Measurements from ENCODE around the gene BUD13.
A peak's percentile ranks its signal among the peaks of the same experiment; 100 is the strongest.
"Not testable (repeated sequence)": the region's sequence is repeated elsewhere in the genome, so short reads cannot be mapped to it uniquely, and the experiment has no call there.

The BUD13 gene

DNA sequence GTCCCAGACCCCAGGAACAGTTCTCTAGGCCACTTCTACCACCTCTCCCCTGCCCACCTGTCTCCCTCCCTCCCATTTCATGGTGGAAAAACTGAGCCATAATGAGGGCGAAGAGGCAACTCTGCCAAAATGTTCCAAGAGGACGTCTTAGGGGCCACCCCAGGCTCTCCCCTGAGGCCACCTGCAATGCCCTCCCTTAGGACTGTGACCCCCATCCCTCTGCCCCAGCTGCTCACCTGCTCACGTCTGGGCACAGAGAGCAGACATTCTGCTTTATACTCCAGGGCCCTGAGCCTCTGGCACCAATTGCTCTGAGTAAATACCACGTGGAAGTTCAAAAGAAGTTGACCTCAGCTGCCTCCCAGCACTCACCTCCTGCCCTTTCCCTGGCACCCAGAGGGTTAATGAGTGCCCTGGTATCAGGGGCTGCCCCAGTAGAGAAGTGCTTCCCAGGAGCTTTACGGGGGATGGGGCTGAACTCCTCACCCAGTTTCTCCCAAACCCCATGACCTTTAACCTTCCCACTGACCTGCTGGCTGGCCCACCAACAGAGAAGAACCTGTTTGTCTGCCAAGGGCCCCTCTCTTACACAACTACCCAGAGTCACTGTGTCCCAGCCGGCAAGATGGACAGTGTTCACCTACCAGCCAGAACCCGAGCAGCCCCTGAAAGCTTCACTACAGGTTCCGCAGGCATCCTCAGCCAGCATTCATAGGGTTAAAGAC is 19.5 kb upstream of the BUD13 start:
- no peak for DNase-seq

DNA sequence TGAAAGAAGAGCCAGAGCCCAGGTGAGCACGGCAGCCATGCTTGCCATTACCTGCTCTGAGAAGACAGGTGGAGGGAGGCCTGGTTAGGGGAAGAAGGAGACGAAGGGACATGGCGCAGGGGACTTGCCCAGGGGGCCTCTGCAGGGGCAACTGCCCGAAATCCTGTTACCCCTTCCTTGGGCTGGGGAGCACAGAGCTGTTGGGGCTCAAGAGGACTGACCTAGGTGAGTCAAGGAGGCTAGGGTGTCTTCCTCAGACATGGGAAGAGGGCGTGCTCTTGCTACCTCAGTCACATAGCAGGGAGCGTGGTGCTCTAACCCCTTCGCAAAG is 19.0 kb upstream of the BUD13 start, which contains the start of gene APOA5:
Gene APOA5 (minus strand): TSS at position 67 of the 331 bp plus-strand sequence. CDS start 19 bp downstream, at position 48.
- DNase-seq, result no peak

- DNase-seq, result peak; percentile 22
These were observed 18.4 kb upstream of the BUD13 start for GRCh38 chr11:116791002-116791812.

- no peak for DNase-seq
These were observed 17.6 kb upstream of the BUD13 start for GRCh38 chr11:116790167-116791001.

GRCh38 chr11:116788975-116789374 is 16.2 kb upstream of the BUD13 start:
- DNase-seq, result no peak

- DNase-seq, result no peak
These were observed 15.7 kb upstream of the BUD13 start for GRCh38 chr11:116788534-116788933.

DNA sequence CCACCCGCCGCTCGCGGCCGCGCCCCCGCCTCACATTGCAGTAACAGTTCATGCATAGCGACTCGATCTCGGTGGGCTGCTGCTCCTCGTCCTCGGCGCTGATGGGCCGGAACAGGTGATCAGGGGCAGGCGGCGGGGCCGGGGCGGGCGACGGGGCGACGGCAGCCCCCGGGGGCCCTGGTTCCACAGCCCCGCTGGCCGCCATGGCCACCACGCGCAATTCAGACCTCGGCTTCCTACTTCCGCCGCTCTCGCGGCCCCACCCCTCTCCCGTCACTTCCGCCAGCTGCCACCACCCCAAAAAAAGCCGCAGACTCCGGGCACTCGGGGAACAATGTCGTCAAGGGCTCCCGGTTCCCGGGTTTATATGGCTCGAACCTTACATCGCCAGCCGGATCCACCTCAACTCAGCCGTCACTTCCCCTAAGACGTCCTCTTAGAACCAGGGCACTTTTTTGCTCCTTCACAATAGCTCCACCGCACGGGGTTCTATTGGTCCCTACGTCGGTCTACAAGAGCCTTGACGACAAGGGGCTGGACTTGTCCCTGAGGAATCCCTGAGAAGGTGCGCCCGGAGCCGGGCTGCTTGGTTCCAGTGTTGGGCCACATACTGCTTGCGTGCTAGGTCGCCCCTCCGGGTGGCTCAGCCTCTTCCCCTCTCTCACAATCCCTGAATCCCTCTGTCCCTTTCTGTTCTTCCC is 15.1 kb upstream of the BUD13 start, which contains the start of gene ZPR1:
Gene ZPR1 (minus strand): TSS at position 238 of the 701 bp plus-strand sequence. CDS start 33 bp downstream, at position 205.
- DNase-seq, result no peak

DNA sequence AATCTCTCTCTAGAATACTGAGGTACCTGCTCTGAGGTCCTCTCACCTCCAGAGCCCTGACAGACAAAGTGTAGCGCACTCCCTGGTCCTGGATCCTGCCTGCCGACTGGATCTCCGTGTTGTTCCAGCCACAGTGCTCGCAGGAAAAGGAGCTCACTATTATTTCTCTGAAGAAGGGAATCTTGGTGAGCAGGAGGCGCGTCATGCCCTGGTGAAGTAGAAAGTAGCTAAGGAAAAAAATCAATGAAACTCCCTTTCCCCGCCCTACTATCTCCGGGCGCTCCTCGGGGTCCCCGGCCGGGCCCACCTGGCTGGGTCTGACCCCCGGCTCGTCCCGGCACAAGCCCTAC is 14.6 kb upstream of the BUD13 start:
- no peak for DNase-seq

GRCh38 chr11:116786966-116787365 is 14.2 kb upstream of the BUD13 start:
- no peak for DNase-seq

GRCh38 chr11:116786326-116786725 is 13.5 kb upstream of the BUD13 start:
- DNase-seq, result no peak

DNA sequence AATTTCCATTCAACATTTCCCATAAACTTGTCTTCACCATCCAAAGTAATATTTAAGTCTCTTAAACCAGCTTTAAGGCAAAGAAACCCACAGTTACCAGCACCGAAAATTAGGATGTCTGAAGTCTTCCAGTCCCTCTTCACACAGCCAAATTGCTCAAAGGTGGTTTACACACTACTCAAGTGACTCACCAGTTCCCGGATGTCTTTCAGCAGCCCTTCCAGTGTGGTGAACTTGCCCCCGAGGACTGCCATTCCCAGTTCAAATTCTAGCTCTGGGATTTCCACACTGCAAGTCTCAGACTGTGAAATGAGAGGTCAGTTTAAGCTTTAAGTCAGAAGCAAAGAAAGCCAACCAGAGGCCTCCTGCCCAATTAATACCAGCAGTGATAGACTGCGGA is 9.9 kb upstream of the BUD13 start:
- DNase-seq, result no peak

- DNase-seq, result no peak
These were observed 5.8 kb upstream of the BUD13 start for GRCh38 chr11:116778556-116778955.

DNA sequence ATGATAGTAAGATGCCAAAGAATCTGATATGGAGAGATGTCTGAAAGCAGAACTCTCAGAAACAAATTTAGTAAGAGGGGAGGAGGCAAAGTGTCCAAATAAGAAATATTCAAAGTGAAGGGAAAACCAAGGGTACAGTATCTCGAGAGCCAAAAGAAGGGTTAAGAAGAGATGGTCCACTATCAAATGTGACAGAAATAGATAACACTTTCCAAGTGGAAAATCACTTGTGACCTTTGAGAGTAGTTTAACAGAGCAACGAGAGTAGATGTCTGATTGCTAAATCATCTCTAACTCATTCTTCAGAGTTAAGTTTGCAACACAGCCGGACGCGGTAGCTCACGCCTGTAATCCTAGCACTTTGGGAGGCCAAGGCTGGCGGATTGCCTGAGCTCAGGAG is 4.3 kb upstream of the BUD13 start:
- DNase-seq, result no peak

GRCh38 chr11:116776522-116776984 is 3.8 kb upstream of the BUD13 start:
- no peak for DNase-seq

DNA sequence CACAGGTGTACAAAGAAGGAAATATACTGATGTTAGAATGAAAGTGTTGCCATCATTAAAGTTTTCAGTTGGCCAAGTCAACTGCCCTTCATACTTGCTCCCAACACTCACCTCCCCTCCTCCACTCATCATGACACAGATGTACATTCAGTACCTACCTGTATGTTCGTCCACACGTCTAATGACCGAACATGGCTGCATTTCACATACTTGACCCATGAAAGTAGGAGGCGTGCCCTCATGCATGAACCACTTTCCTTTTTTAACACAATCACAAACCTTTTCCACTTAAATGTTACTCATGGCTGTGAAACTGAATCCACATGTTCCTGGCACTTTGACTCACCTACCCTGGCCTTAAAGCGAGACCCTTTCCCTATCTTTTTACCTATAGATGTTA is 3.2 kb upstream of the BUD13 start:
- DNase-seq, result no peak

DNA sequence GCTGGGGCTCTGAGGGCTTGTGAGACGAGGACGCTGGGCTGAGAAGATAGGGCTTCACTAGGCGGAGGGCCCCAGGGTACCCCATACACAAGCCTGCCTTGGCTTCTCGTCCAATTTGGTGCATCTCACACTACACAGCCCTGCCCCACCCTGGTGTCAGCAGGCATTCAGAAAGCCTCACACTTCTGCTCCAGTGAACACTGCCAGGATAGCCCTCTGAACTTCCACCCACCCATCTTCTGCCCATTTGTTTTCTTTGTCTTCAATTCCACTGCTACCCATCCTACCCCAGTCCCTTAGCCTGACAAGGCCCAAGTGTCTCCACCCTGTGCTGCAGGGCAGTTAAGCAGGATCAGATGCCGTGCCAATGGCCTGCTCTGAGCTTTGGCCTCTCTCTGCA is 1.9 kb upstream of the BUD13 start:
- no peak for DNase-seq

GRCh38 chr11:116773203-116774097 is 663 bp upstream of the BUD13 start:
- no peak for DNase-seq

DNA sequence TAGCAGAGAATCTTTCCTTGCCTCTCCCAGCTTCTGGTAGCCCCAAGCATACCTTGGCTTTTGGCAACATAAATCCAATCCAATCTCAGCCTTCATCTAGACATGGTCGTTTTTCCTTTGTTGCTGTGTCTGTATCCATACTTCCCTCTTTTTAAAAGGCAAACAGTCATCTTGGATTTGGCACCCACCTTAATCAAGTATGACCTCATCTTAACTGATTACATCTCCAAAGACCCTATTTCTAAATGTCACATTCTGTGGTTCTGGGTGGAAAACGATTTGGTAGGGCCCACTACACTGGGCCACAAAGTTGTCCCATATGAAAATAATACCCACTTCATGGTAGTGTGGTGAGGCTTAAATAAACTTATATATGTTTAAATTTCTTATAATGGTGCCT is 852 bp downstream of the BUD13 start:
- no peak for DNase-seq

DNA sequence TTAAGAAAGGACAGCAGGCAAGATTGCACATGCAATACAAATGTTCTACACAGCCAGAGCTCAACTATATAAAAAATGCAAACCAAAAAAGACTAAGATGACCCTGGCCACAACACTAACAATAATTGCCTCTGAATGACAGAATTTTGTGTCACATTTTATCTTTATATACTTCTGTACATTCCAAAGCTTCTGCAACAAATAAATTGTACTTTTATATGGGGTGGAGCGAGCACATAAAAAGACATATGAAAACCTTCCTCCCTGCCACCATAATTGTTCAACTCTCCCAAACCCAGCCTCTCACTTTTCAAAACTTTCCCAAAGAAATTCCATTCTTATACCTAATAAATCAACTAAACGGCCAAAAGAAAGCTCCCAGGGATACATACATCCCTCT is 10.7 kb downstream of the BUD13 start:
- no peak for DNase-seq

GRCh38 chr11:116756044-116756443 is 16.7 kb downstream of the BUD13 start:
- DNase-seq, result not testable (repeated sequence)

- DNase-seq, result no peak
These were observed 22.6 kb downstream of the BUD13 start for GRCh38 chr11:116750070-116750718.
